Activated T-cell treated with anti-CD3 and anti-CD28 coated beads for 48 hours (primary cell): ENCODE results near the gene RBPMS2.

Experiments
- DNase-seq: peaks from one replicate; pipeline ENCODE4 v3.0.0-alpha.2; 2020; ENCODE audit warnings: low read depth

RBPMS2 gene

GRCh38 chr15:64691896-64692565 is 83.4 kb downstream of the RBPMS2 start:
- no peak for DNase-seq

GRCh38 chr15:64690578-64691296 is 84.7 kb downstream of the RBPMS2 start:
- DNase-seq: no peak

- no peak for DNase-seq
These were observed 85.4 kb downstream of the RBPMS2 start for GRCh38 chr15:64690008-64690407.
